MM.1S (cell line): ENCODE measurements around the gene IGSF5.

Experiments used
- EZH2 ChIP-seq: fragments of 300-600 bp; sonication (generic); optimal IDR thresholded peaks from 2 replicates; pipeline ENCODE3; 2017; ENCODE audit warnings: low read depth, mild to moderate bottlenecking, antibody characterized with exemption, low read length, mixed read lengths
- TF ChIP-seq, protein P1 (sequence below): fragments of 300-600 bp; sonication (generic); IDR thresholded peaks from 2 replicates; pipeline ENCODE4 v1.5.1; 2016; ENCODE audit warnings: antibody characterized with exemption, low read length, mixed read lengths

DNA sequence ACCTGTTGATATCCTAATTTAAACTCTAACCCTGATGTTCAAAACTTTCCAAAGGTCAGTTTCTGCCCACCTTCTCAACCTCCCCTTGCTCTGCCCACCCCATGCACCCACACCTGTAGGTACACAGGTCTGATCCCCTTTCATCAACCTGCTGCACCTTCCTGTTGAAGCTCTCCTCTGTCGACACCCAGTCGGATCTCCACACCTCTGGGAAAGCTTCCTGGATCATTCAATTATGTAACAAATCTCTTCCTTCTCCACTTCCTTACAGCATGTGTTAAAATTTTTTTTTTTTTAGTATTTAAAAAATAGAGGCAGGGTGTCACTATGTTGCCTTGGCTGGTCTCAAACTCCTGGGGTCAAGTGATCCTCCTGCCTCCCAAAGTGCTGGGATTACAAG, 44.7 kb upstream of the IGSF5 start:
- TF ChIP-seq, protein P1, sequence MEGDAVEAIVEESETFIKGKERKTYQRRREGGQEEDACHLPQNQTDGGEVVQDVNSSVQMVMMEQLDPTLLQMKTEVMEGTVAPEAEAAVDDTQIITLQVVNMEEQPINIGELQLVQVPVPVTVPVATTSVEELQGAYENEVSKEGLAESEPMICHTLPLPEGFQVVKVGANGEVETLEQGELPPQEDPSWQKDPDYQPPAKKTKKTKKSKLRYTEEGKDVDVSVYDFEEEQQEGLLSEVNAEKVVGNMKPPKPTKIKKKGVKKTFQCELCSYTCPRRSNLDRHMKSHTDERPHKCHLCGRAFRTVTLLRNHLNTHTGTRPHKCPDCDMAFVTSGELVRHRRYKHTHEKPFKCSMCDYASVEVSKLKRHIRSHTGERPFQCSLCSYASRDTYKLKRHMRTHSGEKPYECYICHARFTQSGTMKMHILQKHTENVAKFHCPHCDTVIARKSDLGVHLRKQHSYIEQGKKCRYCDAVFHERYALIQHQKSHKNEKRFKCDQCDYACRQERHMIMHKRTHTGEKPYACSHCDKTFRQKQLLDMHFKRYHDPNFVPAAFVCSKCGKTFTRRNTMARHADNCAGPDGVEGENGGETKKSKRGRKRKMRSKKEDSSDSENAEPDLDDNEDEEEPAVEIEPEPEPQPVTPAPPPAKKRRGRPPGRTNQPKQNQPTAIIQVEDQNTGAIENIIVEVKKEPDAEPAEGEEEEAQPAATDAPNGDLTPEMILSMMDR: no peak
- no peak for TF ChIP-seq EZH2
